ENCODE data around the gene CELSR1. TPM values are rescaled to one million over a fixed set of nuclear protein-coding genes. Genes with fewer than 3 reads are reported as not detected.

The CELSR1 gene
- total RNA-seq, 2 donors from 2014 or later = 1.5 to 6.7 TPM

GRCh38 chr22:46354176-46354992 lies 183.0 kb downstream of the CELSR1 start:
- Histone ChIP-seq H3K9me3 (no peaks in the 10 kb centered on the region), H3K4me1 (ENCODE audit: control insufficient read depth in 1 of 2, low read depth in 2 of 2) (no peaks in the 10 kb centered on the region), H3K27me3 (replicated peaks; ENCODE audit: insufficient read depth) (no peaks in the 10 kb centered on the region), H3K36me3 (peaks cover 53% of the 10 kb centered on the region), H3K27ac (no peak overlapping the region), H3K4me3 (no peak overlapping the region)
- no peak for TF ChIP-seq CTCF (IDR thresholded peaks at IDR 0.05)
- DNase-seq (ENCODE audit: low spot score) = no peak
- no peak for ATAC-seq (ENCODE audit: insufficient number of reproducible peaks, low FRiP score, low read depth)

- no peaks in the 10 kb centered on the region for H3K9me3 ChIP-seq
- H3K36me3 ChIP-seq = peaks cover 58% of the 10 kb centered on the region
- DNase-seq (ENCODE audit: low spot score) (no peak), ATAC-seq (ENCODE audit: insufficient number of reproducible peaks, low FRiP score, low read depth) (no peak)
- no peaks in the 10 kb centered on the region for H3K4me1 ChIP-seq (ENCODE audit: control insufficient read depth in 1 of 2, low read depth in 2 of 2)
- no peak overlapping the region for H3K4me3 ChIP-seq
- no peak for TF ChIP-seq CTCF (IDR thresholded peaks at IDR 0.05)
- H3K27me3 ChIP-seq (replicated peaks; ENCODE audit: insufficient read depth) = no peaks in the 10 kb centered on the region
- no peak overlapping the region for H3K27ac ChIP-seq
Measured at GRCh38 chr22:46353483-46354105, 183.8 kb downstream of the CELSR1 start.

GRCh38 chr22:46352691-46353386 lies 184.6 kb downstream of the CELSR1 start:
- TF ChIP-seq CTCF (IDR thresholded peaks at IDR 0.05) = no peak
- Histone ChIP-seq H3K27me3 (replicated peaks; ENCODE audit: insufficient read depth) (no peaks in the 10 kb centered on the region), H3K9me3 (no peaks in the 10 kb centered on the region), H3K27ac (no peak overlapping the region), H3K4me1 (ENCODE audit: control insufficient read depth in 1 of 2, low read depth in 2 of 2) (no peaks in the 10 kb centered on the region), H3K4me3 (no peak overlapping the region), H3K36me3 (peaks cover 65% of the 10 kb centered on the region)
- ATAC-seq (ENCODE audit: insufficient number of reproducible peaks, low FRiP score, low read depth) (no peak), DNase-seq (ENCODE audit: low spot score) (no peak)

GRCh38 chr22:46352276-46352675 lies 185.1 kb downstream of the CELSR1 start:
- H3K36me3 ChIP-seq = peaks cover 70% of the 10 kb centered on the region
- H3K4me3 ChIP-seq = no peak overlapping the region
- H3K4me1 ChIP-seq (ENCODE audit: control insufficient read depth in 1 of 2, low read depth in 2 of 2) = no peaks in the 10 kb centered on the region
- ATAC-seq (ENCODE audit: insufficient number of reproducible peaks, low FRiP score, low read depth) = no peak
- no peak overlapping the region for H3K27ac ChIP-seq
- no peak for TF ChIP-seq CTCF (IDR thresholded peaks at IDR 0.05)
- DNase-seq (ENCODE audit: low spot score) = no peak
- no peaks in the 10 kb centered on the region for H3K27me3 ChIP-seq (replicated peaks; ENCODE audit: insufficient read depth)
- no peaks in the 10 kb centered on the region for H3K9me3 ChIP-seq

GRCh38 chr22:46351767-46352166 lies 185.7 kb downstream of the CELSR1 start:
- H3K27me3 ChIP-seq (replicated peaks; ENCODE audit: insufficient read depth) = no peaks in the 10 kb centered on the region
- H3K9me3 ChIP-seq = no peaks in the 10 kb centered on the region
- H3K4me1 ChIP-seq (ENCODE audit: control insufficient read depth in 1 of 2, low read depth in 2 of 2) = no peaks in the 10 kb centered on the region
- DNase-seq (ENCODE audit: low spot score) (no peak), ATAC-seq (ENCODE audit: insufficient number of reproducible peaks, low FRiP score, low read depth) (no peak)
- TF ChIP-seq CTCF (IDR thresholded peaks at IDR 0.05) = no peak
- H3K27ac ChIP-seq = no peak overlapping the region
- H3K4me3 ChIP-seq = no peak overlapping the region
- H3K36me3 ChIP-seq = peaks cover 73% of the 10 kb centered on the region

Data from thoracic aorta (tissue), 2 donors.